ENCODE data around the gene CFAP73.
"Not testable (repeated sequence)": the region's sequence is repeated elsewhere in the genome, so short reads cannot be mapped to it uniquely, and the experiment has no call there.

The CFAP73 gene

DNA sequence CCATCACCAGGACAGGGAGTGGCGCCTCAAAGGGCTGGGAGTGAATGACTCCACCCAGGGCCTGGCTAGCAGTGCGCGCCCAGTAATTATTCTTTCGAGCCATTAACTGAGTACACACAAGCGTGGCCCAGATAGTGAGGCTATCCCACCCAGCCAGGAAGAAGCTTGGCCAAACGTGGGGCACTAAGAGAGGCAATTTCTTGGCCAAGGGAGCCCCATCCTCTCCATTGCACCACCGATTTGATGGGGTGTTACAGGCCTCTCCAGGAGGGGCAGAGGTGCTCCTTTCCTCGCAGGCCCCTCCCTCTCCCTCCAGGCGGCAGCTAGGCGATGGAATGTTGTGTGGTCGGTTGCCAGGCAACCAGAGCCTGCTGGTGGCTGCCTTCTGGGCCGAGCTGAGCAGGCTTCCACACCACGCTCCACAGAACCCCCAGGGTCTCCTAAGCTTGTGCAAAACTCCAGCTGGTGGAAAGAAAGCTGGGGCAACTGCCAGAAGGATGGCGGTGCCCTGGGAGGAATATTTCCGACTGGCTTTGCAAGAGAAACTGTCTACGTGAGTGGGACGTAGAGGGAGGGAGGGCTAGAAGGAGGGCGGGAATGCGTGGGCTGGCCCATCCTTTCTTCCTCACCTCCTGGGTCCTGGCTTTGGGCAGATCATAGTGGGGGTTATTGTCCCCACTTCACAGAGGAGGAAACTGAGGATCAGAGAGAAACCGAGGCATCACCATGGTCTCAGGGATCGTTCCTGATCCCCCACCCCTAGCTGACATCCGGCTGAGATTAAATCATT is at the start of gene CFAP73:
CFAP73 (plus strand) TSS at position 364 of the 790 bp plus-strand sequence; CDS start at position 498, 134 bp downstream.
- no peak for DNase-seq

DNA sequence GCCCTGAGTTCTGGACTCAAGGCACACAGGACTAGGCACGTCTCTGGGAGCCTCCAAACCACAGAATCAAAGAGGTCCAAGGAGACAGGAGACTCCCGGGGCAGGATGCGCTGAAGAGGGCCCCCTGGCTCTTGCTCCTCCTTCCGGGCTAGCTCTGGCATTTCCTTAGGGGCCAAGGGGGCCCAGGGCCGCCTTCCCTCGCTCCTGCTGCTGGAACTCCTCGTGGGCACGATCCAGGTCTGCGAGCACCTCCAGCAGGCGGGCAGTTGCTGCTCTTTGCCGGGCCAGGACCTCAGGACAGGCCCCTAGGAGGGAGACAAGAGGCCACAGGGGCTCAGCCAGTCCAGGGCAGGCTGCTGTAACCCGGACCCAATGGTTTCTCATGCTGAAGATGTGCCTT is 49.8 kb upstream of the CFAP73 start:
- DNase-seq, result no peak

DNA sequence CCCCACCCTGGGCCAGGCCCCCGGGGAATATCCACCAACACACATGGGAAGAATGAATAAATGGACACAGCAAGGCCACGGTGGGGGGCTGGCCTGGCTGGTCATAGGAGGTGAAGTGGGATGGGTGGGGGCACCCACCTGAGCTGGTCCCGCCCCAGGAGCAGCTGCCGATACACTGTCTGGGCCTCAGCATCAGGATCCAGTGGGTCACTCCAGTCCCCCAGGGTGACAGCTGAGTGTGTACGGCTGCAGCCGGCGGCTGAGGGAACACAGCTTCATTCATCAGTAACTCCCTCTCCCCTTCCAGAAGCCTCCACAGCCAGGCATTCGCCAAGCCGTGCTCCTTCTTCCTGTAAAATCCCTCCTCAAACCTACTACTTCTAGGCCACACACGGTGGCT is 47.8 kb upstream of the CFAP73 start:
- no peak for DNase-seq

DNA sequence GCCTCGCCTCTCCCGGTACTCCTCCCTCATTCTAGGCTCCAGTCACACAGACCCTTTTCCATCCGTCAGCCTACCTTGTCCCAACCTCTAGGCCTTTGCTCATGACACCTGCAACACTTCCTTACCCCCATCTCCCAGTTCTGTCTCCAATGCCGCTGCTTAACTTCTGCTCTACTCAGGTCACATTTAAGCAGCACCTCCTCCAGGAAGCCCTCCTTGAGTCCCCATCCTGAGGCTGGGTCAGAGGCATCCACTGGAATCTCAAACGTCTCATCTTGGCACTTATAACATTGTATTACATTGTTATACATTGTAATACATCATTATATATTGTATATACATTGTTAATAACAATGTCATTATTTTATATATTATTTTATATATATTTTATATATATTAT is 46.7 kb upstream of the CFAP73 start:
- DNase-seq, result no peak

DNA sequence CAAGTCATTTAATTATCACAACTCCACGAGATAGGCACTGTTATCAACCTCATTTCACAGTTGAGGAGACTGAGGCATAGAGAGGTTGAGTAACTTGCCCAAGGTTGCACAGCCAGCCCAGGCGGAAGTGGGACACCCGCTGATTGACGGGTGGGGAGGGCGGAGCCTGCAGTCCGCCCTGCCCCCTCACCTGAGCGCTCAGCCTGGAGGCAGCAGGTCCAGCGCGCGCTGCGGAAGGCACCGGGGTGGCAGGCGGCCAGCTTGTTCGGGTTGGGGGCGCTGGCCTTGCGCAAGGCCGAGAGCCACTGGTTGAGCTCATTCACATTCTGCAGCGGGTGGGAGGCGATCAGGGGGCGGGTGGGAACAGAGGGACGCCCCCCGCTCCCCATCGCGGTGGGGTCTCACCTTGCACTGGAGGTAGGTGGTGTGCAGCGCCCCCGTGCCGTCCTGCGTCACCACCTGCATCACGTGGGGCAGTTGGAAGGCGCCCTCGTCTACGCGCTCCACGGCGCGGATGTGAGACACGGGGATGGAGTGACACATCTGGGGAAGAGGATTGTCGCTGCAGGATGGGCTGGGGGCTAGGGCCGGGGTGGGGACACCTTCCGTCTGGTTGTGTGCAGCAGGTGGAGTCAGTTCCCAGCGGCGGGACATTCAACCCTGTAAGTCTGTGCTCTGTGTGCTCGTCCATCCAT is 45.6 kb upstream of the CFAP73 start:
- DNase-seq, result peak; percentile 56 to 62

DNA sequence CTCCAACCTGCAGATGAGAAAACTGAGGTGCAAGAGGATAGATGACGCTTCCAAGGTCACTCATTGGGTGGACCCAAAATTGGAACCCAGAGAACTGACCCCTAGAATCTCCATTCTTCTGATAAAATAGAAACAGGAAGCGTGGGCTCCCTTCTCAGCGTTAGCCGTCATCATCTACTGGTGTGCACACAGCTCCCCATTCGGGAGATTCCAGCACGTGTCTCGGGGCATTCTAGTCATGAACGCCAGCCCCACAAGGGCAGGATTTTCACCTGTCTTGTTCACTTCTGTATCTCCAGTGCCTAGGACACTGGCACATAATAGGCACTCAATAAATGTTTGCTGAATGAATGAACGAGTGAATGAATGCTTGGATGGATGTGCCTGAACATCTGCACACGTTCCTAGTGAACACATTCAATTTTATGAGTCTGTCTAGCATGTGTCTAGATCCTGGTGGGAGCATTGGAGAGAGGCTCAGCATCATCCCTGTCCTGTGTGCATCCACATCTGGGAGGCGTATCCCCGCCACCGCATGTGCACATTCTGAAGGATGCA is 44.5 kb upstream of the CFAP73 start:
- no peak for DNase-seq

DNA sequence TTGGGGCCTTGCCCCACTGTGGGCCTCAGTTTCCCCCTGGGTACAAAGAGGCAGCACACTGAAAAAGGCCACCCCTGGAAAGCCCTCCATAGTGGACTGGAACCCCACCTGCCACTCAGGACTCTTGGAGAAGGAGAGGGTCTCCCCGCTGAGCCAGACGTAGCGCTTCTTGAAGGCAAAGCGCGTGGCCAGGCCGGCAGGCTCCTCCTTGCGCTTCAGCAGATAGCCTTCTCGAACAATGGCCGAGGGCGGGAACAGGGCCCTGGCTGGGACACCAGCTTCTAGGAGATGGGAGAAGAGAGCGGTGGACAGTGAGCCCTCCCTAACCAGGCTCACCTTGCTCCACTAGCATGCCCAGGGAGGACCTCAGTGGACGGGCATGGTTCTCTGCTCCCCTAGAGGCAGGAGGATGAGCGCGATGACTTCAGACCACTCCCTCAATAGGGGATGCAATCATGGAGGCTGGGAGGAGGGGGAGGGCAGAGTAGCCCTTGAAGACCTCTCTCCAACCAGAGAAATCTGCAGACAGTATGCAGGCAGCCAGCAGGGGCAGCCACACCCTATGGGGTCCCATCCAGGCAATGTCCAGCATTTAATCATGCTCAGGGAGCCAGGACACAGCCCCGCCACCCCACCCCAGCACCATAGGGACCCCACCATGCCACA is 43.8 kb upstream of the CFAP73 start:
- DNase-seq, result no peak

DNA sequence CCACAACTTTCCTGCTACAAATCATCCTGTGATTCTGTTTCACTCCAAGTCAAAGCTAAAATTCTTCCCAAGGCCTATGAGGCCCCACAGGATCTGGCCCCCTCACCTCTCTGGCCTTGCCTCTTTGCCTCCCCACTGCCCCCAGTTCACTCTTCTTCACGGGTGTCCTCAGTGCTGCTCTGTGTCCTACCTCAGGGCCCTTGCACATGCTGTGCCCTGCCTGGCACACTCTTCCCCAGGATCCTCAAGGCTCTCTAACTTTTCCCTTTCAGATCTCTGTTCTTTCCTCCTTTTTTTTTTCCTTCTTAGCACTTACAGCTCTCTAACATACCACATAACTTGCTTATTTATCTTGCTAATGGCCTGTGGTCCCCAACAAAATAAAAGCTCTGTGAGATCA is 43.2 kb upstream of the CFAP73 start:
- DNase-seq, result no peak

DNA sequence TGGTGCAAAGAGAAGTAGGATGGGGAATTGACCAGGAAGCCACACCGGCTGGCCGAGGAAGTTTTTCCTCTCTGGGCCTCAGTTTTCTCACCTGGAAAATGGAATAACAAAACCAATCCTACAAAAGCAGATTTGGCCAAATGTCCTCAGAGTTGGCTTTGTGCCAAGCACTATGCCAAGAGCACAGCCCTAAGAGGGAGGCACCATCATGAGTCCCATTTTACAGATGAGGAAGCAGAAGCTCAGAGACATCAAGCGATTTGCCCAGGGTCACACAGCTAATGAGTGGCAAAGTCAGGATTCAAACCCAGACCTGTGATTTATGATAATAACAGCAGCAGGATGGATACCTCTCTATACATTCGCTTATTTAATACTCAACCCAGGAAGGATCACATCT is 41.2 kb upstream of the CFAP73 start:
- DNase-seq, result no peak

DNA sequence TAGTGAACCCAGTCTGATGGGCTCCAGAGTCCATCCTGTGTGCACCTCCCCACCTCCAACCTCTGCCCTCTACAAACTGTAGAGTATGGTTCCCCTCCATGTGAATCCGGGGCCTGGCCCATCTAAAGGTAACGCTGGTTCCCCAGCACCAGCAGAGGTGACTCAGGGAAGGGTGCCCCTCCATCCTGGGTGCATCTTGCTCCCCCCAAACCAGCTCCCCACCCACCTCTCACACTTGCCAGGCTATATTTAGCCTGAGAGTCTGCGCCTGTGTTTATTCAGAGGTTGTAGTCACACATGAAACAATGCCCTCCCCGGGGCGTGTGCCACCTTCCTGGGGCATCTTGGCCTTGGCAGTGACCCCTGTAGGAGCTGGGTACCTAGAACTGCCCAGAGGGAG is 40.2 kb upstream of the CFAP73 start:
- no peak for DNase-seq

DNA sequence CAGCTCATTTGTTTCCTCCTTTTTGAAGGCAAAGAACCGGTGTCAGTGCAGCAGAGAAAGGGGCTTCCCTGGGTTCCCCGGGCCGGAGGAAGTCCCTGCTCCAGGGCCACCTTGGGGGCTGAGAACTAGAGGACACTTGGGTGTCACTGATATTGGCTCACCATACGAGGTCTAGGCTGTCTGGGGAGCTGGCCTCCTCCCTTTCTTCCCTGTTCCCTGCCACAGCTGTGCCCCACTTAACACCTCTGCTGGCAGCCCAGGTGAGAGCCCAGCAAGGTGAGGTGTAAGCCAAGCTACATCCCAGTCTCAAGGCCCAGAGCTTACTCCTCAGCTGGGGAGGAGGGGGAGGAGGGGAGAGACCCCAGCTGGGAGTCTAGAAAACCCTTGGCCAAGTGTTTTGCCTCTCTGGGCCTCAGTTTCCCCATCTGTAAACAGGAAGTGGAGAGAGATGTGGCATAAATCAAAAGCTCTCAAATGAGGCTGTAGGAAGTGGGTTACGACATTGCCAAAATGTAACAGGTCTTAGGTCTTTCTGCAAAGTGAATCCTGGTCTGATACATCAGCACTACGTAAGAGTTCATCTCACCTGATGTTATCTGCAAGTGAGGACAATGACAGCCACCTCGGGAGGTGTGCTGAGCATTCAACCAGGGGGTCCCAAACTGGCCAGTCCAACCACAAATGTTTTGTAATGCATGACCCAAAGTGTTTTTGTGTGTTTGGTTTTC is 39.5 kb upstream of the CFAP73 start:
- no peak for DNase-seq

DNA sequence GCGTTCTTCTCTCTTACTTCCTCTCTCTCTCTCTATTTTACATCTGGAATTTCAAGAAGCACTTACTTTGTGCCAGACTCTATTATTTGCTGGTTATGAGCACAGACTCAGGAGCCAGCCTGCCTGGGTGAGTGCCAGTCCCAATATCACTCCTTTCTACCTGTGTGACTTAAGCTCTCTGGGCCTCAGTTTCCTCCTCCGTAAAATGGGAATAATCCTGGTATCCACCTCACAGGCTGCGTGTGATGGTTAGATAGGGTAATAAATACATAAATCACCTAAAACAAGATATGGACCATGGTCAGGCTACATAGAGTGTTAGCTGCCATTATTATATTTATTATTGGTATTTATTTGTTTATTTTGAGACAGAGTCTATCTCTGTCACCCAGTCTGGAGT is 38.3 kb upstream of the CFAP73 start:
- DNase-seq, result no peak

DNA sequence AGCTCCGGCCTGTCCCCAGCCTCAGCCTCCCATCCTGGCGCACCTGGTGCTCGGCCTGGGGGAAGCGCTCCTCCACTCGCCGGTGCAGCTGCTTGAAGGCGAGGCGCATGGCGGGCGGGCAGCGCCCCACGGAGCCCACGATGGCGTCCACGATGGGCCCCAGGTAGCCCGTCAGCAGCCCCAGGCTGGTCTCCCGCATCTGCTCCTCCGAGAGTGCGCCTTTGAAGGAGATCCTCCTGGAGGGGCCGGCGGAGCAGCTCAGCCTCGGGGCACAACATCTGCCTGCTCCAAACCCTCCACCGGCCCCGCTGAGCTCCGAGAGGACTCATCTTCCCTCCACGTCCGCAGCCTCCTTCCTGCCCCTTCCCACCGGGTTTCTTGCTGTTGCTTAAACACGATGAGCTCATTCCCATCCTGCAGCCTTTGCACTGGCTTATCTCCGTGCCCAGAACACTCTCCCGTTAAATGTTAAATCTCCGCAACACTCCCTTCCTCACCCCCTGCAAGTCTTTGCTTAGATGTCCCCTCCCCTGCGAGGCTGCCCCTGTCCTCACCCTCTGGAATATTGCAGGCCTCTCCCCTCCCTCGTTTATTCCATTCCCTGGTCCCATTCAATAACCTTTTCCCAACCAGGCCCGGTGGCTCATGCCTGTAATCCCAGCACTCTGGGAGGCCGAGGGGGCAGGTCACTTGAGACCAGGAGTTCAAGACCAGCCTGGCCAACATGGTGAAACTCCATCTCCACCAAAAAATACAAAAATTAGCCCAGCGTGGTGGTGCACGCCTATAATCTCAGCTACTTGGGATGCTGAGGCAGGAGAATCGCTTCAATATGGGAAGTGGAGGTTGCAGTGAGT is 37.3 kb upstream of the CFAP73 start:
- no peak for DNase-seq

DNA sequence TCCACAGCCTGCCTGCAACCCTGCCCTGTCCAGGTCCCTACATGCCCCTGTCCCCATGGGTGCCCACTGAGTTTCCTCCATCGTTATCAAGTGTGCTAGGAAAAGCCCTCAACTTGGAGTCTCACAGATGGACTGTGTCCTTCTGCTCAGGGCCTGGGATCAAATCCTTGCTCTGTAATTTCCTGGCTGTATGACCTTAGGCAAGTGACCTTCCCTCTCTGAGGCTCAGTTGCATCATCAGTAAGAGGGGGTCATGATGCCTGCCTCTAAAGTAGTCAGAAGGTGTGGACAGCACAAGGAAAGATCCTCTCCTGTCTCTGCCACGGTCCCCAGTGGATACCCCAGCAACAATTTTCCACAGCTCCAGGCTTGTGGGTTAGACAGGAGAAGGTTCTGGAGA is 36.1 kb upstream of the CFAP73 start:
- DNase-seq, result no peak

DNA sequence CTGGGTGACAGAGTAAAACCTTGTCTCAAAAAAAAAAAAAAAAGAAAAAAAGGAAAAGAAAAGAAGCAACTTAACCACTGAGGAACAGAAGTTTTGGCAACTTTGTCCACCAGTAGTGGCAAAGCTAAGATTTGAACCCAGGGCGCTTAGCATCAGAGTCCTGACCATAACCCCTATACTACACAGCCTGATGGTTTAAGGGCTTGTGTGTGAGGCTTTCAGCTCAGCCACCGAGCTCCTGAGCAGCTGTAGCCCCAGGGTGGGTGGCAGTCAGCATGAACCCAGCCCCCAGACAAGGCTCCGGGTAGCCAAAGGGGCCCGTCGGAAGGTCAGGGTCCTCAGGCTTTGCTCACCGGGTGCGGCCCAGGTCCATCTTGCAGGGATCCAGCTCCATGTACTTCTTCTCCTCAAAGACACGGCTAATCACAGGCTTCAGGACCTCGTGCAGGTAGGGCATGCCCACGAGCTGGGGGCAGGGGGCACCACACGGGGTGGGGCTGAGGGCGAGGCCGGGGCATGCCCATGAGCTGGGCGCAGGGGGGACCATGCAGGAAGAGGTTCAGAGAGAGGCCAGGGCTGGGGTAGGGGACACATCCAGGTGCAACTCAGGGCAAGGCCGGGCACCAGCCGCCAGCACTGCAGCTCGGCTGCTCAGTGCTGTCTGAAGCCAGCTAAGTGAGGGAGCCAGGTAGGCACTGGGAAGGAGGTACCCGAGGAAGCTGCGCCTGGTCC is 34.9 kb upstream of the CFAP73 start:
- DNase-seq, result no peak

DNA sequence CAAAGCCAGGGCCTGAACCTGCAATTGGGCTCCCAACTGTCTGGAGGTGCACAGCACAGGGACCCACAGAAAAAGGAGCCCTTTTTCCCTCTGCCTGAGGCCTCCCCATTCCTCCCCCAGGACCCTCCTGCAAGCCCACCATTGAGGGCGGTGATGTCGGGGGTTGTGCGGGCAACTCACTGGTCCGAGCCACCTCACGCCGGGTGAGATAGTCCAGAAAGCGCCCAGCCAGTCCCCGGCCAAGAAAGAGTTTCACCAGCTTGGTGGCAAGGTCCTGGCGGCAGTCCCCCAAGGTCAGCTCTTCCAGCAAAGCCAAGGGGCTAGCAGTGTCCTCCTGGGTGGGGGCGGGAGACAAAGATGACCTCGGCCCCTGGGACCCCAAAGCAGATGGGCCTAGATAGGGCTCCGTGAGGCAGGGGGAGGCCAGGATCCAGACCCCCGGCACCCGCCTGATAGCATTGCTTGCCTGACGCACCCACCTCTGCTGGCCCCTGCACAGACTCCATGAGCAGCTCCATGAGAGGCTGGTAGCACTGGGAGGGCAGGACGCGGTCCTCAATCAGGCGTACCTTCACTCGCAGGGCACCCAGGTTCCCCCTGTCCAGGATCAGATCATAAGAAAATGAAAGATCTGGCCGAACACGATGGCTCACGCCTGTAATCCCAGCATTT is 33.9 kb upstream of the CFAP73 start:
- DNase-seq, result no peak

DNA sequence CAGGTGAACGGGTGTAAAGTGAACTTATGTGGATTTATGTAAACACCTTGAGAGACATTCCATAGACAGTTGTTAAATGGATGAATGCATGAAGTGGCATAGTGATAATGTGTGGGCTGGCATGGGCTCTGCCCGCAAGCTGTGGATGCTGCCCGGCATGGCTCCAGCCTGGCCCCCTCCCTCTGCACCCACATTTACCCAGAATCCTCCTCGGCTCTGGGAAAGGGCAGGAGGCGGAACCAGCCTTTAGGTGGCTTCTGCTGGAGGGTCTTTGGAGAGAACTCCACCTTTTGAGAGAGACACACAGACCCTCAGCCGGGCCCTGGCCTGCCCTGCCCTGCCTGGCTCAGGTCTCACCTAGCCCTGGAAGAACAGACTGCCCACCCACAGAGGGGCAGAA is 32.6 kb upstream of the CFAP73 start:
- DNase-seq, result no peak

DNA sequence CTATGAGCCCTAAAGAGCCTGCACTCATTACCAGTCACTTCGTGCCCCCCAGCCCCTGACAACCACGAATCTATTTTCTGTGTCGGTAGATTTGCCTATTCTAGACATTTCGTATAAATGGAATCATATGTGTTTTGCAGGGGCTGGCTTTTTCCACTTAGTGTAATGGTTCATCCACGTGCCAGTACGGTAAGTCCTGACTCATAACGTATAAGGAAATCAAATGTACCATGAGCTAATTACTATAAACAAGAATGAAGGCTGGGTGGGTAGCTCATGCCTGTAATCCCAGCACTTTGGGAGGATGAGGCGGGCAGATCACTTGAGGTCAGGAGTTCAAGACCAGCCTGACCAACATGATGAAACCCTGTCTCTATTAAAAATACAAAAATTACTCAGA is 31.8 kb upstream of the CFAP73 start:
- not testable (repeated sequence) for DNase-seq

DNA sequence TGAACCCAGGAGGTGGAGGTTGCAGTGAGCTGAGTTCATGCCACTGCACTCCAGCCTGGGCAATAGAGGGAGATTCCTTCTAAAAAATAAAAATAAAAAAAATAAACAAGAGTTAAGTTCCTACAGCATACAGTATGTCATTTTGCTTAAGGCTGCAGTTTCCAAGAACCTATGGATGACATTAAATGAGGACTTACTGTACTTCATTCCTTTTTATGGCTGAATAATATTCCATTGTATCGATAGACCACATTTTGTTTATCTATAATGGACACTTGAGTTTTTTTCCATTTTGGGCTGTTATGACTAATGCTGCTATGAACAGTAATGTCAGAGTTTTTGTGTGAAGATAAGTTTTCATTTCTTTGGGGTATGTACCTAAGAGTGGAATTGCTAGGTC is 31.4 kb upstream of the CFAP73 start:
- no peak for DNase-seq

DNA sequence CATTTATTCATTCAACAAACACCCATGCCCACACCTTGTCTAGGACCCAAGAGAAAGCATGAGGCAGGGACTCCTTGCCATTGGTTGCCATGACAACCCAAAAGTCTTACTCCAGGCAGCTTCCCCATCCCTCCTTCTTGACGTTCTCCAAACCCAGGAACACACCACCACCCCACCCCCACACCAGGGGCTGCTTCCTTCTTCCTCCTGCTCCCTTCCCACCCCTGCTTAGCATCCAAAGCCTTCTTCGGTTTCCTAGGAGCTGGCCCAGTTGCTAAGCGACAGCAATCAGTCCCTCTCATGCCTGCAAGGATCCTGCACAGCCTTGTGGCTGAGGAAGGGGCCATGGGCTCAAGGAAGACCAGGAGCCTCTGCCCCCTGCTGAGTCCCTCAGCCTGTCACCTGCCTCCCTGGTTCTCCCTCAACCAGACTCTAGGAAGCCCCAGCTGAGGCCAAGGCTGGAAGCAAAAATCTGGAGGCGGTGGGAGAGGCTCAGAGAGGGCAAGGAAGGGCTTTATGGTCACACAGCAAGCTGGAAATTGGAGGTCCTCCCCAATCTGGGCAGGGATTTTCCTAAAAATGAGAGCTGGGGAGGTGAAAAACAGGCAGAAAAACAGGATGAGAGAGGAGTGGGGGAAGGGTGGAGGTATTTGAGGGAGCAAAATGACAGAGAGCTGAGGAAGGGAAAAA is 29.4 kb upstream of the CFAP73 start:
- DNase-seq, result no peak
